ENCODE results near the gene SLC16A1. TPM values are rescaled to one million over a fixed set of nuclear protein-coding genes. Genes with fewer than 3 reads are reported as not detected.

SLC16A1 gene
- total RNA-seq, 4 donors from 2014 or later: 27.9 to 46.5 (median 36.9) TPM

- Histone ChIP-seq H3K27me3 (no peaks in the 10 kb centered on the region), H3K9me3 (no peaks in the 10 kb centered on the region), H3K4me3 (no peak overlapping the region), H3K27ac (peak overlapping the region in 1 of 4 donors; percentile 26), H3K36me3 (no peaks in the 10 kb centered on the region), H3K4me1 (peaks cover 0 to 5% (median 0%) of the 10 kb centered on the region in 3 donors)
- TF ChIP-seq EP300 (IDR thresholded peaks at IDR 0.05) (no peak), CTCF (IDR thresholded peaks at IDR 0.05) (no peak), POLR2AphosphoS5 (IDR thresholded peaks at IDR 0.05) (no peak), POLR2A (IDR thresholded peaks at IDR 0.05) (no peak)
- WGBS, 2 donors (ENCODE audit: low coverage in 1 of 2): 65 to 79% methylated on average over 4 of the region's 4 CpGs
- ATAC-seq: no peak
Observed at GRCh38 chr1:112904831-112905261, 51.1 kb downstream of the SLC16A1 start.

DNA sequence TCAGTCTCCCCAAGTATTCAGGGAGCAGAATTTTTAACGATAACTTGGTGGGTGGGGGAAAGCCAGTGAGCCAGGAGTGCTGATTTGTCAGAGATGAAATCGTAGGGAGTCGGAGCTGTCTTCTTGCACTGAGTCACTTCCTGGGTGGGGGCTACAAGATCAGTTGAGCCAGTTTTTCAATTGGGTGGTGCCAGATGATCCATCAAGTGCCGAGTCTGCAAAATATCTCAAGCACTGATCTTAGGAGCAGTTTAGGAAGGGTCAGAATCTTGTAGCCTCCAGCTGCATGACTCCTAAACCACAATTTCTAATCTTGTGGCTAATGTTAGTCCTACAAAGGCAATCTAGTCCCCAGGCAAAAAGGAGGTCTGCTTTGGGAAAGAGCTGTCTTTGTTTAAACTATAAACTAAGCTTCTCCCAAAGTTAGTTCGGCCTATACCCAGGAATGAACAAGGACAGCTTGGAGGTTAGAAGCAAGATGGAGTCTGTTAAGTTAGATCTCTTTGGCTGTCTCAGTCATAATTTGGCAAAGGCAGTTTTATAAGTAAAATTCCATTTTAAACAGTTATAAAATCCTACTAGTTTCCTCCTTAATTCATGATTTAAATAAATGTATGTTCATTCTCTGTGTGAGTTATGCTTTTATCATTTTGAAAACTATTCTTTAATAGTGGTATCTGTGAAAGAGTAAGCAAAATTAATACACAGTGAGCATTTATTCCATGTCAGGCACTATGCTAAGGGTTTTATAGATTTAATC, 51.7 kb downstream of the SLC16A1 start:
- 33 to 44% methylated on average over 2 to 4 of the region's 5 CpGs for WGBS, 2 donors (ENCODE audit: low coverage in 1 of 2)
- no peak overlapping the region for H3K4me3 ChIP-seq
- no peak for ATAC-seq
- H3K4me1 ChIP-seq: peaks cover 0 to 5% (median 0%) of the 10 kb centered on the region in 3 donors
- H3K27ac ChIP-seq: no peak overlapping the region
- no peak for TF ChIP-seq POLR2A (IDR thresholded peaks at IDR 0.05)
- TF ChIP-seq CTCF (IDR thresholded peaks at IDR 0.05): no peak
- TF ChIP-seq POLR2AphosphoS5 (IDR thresholded peaks at IDR 0.05): no peak
- TF ChIP-seq EP300 (IDR thresholded peaks at IDR 0.05): no peak
- H3K9me3 ChIP-seq: no peaks in the 10 kb centered on the region
- no peaks in the 10 kb centered on the region for H3K36me3 ChIP-seq
- H3K27me3 ChIP-seq: no peaks in the 10 kb centered on the region

GRCh38 chr1:112902221-112902620, 53.8 kb downstream of the SLC16A1 start:
- ATAC-seq: no peak
- Histone ChIP-seq H3K27me3 (no peaks in the 10 kb centered on the region), H3K4me3 (no peak overlapping the region), H3K9me3 (no peaks in the 10 kb centered on the region), H3K27ac (no peak overlapping the region), H3K4me1 (peaks cover 0 to 5% (median 0%) of the 10 kb centered on the region in 3 donors), H3K36me3 (no peaks in the 10 kb centered on the region)
- TF ChIP-seq EP300 (IDR thresholded peaks at IDR 0.05) (no peak), CTCF (IDR thresholded peaks at IDR 0.05) (no peak), POLR2AphosphoS5 (IDR thresholded peaks at IDR 0.05) (no peak), POLR2A (IDR thresholded peaks at IDR 0.05) (no peak)

DNA sequence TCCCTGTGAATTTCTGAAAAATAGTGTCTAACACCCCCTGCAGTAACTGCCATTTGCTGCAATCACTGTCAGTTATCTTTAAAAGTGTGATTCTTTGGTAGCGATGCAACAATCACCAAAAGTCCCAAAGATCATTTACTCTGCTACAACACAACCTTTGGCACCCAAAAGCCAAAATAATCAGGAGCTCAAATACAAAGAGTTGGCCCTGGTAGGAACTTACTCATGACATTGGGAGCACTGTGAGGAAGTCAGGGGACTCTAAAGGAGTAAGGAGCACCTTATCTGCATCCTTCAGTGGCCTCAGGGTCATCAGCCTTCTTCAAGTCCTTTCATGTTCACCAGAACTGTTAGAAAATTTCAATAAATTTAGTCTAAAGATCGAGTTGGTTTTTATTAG, 54.6 kb downstream of the SLC16A1 start:
- Histone ChIP-seq H3K4me3 (no peak overlapping the region), H3K9me3 (peaks cover 0 to 6% (median 0%) of the 10 kb centered on the region in 3 donors), H3K36me3 (no peaks in the 10 kb centered on the region), H3K4me1 (peaks cover 0 to 5% (median 0%) of the 10 kb centered on the region in 3 donors), H3K27me3 (no peaks in the 10 kb centered on the region), H3K27ac (no peak overlapping the region)
- no peak for ATAC-seq
- WGBS, 2 donors (ENCODE audit: low coverage in 1 of 2): 86 to 87% methylated on average over 2 of the region's 2 CpGs
- TF ChIP-seq POLR2A (IDR thresholded peaks at IDR 0.05) (no peak), POLR2AphosphoS5 (IDR thresholded peaks at IDR 0.05) (no peak), EP300 (IDR thresholded peaks at IDR 0.05) (no peak), CTCF (IDR thresholded peaks at IDR 0.05) (no peak)

DNA sequence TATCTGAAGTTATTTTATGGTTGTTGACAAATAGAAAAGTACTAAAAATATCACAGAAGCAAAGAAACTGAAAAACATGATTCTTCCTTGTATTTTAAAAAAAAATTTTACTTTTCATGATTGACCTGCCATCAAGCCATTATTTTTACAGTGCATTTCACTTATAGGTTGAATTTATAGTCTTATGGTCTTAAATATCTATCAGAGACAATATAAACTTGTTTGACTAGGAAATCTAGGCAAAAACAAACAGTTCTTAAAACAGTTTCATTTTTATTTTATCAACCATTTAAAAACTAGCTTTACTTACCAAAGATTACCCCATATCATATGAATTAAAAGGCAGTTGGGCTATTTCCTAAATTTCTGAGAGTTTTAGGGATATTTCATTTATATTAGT, 59.2 kb downstream of the SLC16A1 start:
- no peak for TF ChIP-seq EP300 (IDR thresholded peaks at IDR 0.05)
- ATAC-seq: no peak
- peaks cover 0 to 30% (median 0%) of the 10 kb centered on the region in 3 donors for H3K9me3 ChIP-seq
- H3K27ac ChIP-seq: no peak overlapping the region
- no peaks in the 10 kb centered on the region for H3K36me3 ChIP-seq
- no peaks in the 10 kb centered on the region for H3K4me1 ChIP-seq
- no peaks in the 10 kb centered on the region for H3K27me3 ChIP-seq
- H3K4me3 ChIP-seq: no peak overlapping the region

Measured in gastroesophageal sphincter (tissue), 4 donors.